PC-9 (cell line): Measurements from ENCODE around the gene HTR7. TPM values are rescaled to one million over a fixed set of nuclear protein-coding genes. Genes with fewer than 3 reads are reported as not detected.

Experiments
- BruUV-seq: library from RNA; stranded (reverse); fragments of 400-500 nt; replicated peaks from 2 replicates; lab custom pipeline; 2021; lab: Mats Ljungman, UMichigan
- CTCF ChIA-PET: fragments of 300-600 bp; sonication (Branson Sonifier 250); formaldehyde crosslinking; loops from one replicate; lab custom pipeline; 2022; ENCODE audit warnings: antibody characterized with exemption; lab: Charles Lee
- POLR2A ChIA-PET: fragments of 300-600 bp; sonication (Branson Sonifier 250); formaldehyde crosslinking; loops from one replicate; lab custom pipeline; 2022; ENCODE audit warnings: antibody characterized with exemption; ENCODE audit not compliant: unreplicated experiment; lab: Charles Lee
- DNase-seq, 2 experiments: peaks; one replicate each; pipeline versions ENCODE4 v3.0.0 to v3.0.0-alpha.2; 2015 to 2022; ENCODE audit warnings: mixed read lengths in 1 of 2
- H2AFZ ChIP-seq: fragments of 200-600 bp; sonication (generic); 2 replicates; pipeline ENCODE4 v1.8.1; 2017; ENCODE audit warnings: antibody characterized with exemption
- H3F3A ChIP-seq: fragments of 200-600 bp; sonication (generic); 2 replicates; pipeline ENCODE4 v1.8.1; 2017; ENCODE audit warnings: antibody characterized with exemption, mild to moderate bottlenecking, low read depth; ENCODE audit not compliant: insufficient read depth
- H3K27ac ChIP-seq: fragments of 200-600 bp; sonication (generic); 2 replicates; pipeline ENCODE4 v1.6.1; 2016; ENCODE audit warnings: mixed run types
- H3K27me3 ChIP-seq: fragments of 200-600 bp; sonication (generic); 2 replicates; pipeline ENCODE4 v1.6.1; 2016; ENCODE audit warnings: low read depth, mixed run types; ENCODE audit not compliant: insufficient read depth
- H3K36me3 ChIP-seq: fragments of 200-600 bp; sonication (generic); 2 replicates; pipeline ENCODE4 v1.6.1; 2016; ENCODE audit warnings: low read depth, mixed run types
- H3K4me1 ChIP-seq: fragments of 200-600 bp; sonication (generic); replicated peaks from 2 replicates; pipeline ENCODE4 v1.6.1; 2016; ENCODE audit warnings: mixed run types; ENCODE audit not compliant: insufficient read depth
- H3K4me2 ChIP-seq: fragments of 200-600 bp; sonication (generic); 2 replicates; pipeline ENCODE4 v1.6.1; 2017; ENCODE audit warnings: mixed run types
- H3K4me3 ChIP-seq: fragments of 200-600 bp; sonication (generic); 2 replicates; pipeline ENCODE4 v1.6.1; 2016; ENCODE audit warnings: mixed run types
- H3K79me2 ChIP-seq: fragments of 200-600 bp; sonication (generic); 2 replicates; pipeline ENCODE4 v1.6.1; 2017; ENCODE audit warnings: low read depth, mixed run types
- H3K9me2 ChIP-seq: fragments of 200-600 bp; sonication (generic); 2 replicates; pipeline ENCODE4 v1.8.1; 2017; ENCODE audit warnings: mild to moderate bottlenecking; ENCODE audit not compliant: insufficient read depth
- H3K9me3 ChIP-seq: fragments of 200-600 bp; sonication (generic); 2 replicates; pipeline ENCODE4 v1.8.1; 2016; ENCODE audit warnings: low read depth; ENCODE audit not compliant: insufficient read depth
- H4K20me1 ChIP-seq: fragments of 200-600 bp; sonication (generic); 2 replicates; pipeline ENCODE4 v1.8.1; 2017; ENCODE audit not compliant: insufficient read depth
- EZH2 ChIP-seq: fragments of 200-600 bp; sonication (generic); IDR thresholded peaks from 2 replicates; pipeline ENCODE4 v1.8.0; 2017; ENCODE audit warnings: antibody characterized with exemption, low read depth
- intact Hi-C: fragments of 100-400 bp; cut with micrococcal nuclease; formaldehyde crosslinking; loops from one replicate; pipeline ENCODE4 v1.10.0; 2022; ENCODE audit not compliant: unreplicated experiment
- total RNA-seq: library from RNA; stranded (reverse); gene quantifications from 2 replicates; pipeline ENCODE4 v1.2.3, GENCODE V29; 2021
- TF ChIP-seq, protein P1 (sequence below): fragments of 200-600 bp; sonication (generic); conservative IDR thresholded peaks from 2 replicates; pipeline ENCODE4 v1.6.1; 2017; ENCODE audit warnings: mixed run types, antibody characterized with exemption, mild to moderate bottlenecking, moderate library complexity

The HTR7 gene
- total RNA-seq, 1 experiment from 2014 or later: 0.52 TPM

DNA sequence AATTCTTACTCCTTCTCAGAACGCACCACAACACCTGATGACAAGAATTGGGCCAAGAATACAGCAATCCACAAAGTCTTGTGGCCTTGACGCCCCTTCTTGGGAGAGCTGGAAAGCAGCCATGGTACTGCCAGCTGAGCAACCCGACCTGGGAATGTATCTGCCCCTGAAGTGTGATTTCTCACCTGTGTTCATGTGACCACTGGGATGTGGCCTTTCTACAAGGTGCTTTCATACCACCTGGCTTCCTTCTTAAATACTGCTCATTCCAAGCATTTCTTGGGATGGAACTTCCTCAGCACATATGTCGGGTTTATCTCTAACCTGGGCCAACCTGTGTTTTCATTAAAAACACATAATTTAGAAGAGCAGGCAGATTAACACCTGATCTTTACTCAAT lies 72.1 kb downstream of the HTR7 start:
- Histone ChIP-seq H3K36me3 (no peaks in the 10 kb centered on the region), H2AFZ (no peak overlapping the region), H3K4me2 (no peak overlapping the region), H3K79me2 (no peaks in the 10 kb centered on the region), H3K27me3 (no peaks in the 10 kb centered on the region), H3K9me2 (no peaks in the 10 kb centered on the region), H3K9me3 (no peaks in the 10 kb centered on the region), H3K4me3 (no peak overlapping the region), H4K20me1 (no peaks in the 10 kb centered on the region), H3F3A (no peaks in the 10 kb centered on the region), H3K4me1 (no peaks in the 10 kb centered on the region), H3K27ac (no peak overlapping the region)
- no TSS peak for BruUV-seq
- TF ChIP-seq, protein P1, sequence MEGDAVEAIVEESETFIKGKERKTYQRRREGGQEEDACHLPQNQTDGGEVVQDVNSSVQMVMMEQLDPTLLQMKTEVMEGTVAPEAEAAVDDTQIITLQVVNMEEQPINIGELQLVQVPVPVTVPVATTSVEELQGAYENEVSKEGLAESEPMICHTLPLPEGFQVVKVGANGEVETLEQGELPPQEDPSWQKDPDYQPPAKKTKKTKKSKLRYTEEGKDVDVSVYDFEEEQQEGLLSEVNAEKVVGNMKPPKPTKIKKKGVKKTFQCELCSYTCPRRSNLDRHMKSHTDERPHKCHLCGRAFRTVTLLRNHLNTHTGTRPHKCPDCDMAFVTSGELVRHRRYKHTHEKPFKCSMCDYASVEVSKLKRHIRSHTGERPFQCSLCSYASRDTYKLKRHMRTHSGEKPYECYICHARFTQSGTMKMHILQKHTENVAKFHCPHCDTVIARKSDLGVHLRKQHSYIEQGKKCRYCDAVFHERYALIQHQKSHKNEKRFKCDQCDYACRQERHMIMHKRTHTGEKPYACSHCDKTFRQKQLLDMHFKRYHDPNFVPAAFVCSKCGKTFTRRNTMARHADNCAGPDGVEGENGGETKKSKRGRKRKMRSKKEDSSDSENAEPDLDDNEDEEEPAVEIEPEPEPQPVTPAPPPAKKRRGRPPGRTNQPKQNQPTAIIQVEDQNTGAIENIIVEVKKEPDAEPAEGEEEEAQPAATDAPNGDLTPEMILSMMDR: no peak
- no peak for TF ChIP-seq EZH2
- intact Hi-C loops: loop anchor here (5.0 kb wide), 1 partner anchor 993 kb away; no protein-coding TSS in a partner anchor
- CTCF ChIA-PET: interaction anchor here (0.6 kb wide), 1 partner anchor 1155 kb away, joined by 6 read pairs; no protein-coding TSS in a partner anchor
- POLR2A ChIA-PET: no interaction called here
- no peak for DNase-seq

DNA sequence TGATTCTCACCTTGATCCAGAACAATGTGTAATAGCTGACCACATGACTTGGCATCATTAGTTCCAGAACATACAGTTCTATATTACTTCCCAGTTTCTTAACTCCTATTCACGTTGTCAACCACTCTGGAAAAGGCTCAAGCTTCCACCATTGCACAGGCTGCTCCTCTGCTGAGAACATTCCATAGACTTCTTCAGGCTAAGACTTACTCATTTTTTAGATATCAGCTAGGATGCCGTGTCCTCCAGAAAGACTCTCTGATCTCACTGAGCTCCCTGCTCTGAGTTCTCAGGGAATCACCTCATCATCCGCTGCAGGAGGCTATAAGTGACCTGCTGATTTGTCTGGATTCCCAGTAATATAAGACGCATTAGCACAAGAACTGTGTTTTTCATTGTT lies 73.1 kb downstream of the HTR7 start:
- intact Hi-C loops: loop anchor here (5.0 kb wide), 1 partner anchor 992 kb away; no protein-coding TSS in a partner anchor
- H3K4me2 ChIP-seq: no peak overlapping the region
- no peak overlapping the region for H3K27ac ChIP-seq
- no peaks in the 10 kb centered on the region for H3K79me2 ChIP-seq
- H2AFZ ChIP-seq: no peak overlapping the region
- H3K4me1 ChIP-seq: no peaks in the 10 kb centered on the region
- no peaks in the 10 kb centered on the region for H3F3A ChIP-seq
- no peaks in the 10 kb centered on the region for H3K9me2 ChIP-seq
- BruUV-seq: no TSS peak
- POLR2A ChIA-PET: interaction anchor here (0.5 kb wide), 1 partner anchor 16 kb away, joined by 4 read pairs; no protein-coding TSS in a partner anchor
- CTCF ChIA-PET: no interaction called here
- TF ChIP-seq, protein P1: no peak
- TF ChIP-seq EZH2: no peak
- no peaks in the 10 kb centered on the region for H3K36me3 ChIP-seq
- no peaks in the 10 kb centered on the region for H4K20me1 ChIP-seq
- H3K4me3 ChIP-seq: no peak overlapping the region
- no peaks in the 10 kb centered on the region for H3K9me3 ChIP-seq
- no peak for DNase-seq
- H3K27me3 ChIP-seq: no peaks in the 10 kb centered on the region

DNA sequence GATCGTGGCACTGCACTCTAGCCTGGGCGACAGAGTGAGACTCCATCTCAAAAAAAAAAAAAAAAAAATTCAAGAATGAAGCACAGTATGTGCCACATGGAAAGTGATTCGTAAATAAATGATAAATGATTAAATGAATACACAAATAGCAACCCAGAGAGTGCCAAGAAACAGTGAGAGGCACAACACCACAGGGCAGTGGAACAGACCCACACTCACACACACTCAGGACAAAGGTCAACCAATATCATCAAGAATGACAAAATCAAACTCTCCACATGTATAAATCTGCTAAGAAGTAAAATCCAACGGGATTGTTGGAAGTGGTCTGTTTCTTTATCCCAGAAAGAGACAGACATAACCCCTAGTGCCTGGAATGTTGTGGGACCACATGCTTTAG lies 77.4 kb downstream of the HTR7 start:
- no peak for TF ChIP-seq EZH2
- TF ChIP-seq, protein P1: no peak
- Histone ChIP-seq H3K79me2 (no peaks in the 10 kb centered on the region), H3K27me3 (no peaks in the 10 kb centered on the region), H3K9me3 (no peaks in the 10 kb centered on the region), H3K9me2 (no peaks in the 10 kb centered on the region), H3K4me3 (no peak overlapping the region), H4K20me1 (no peaks in the 10 kb centered on the region), H3K4me1 (no peaks in the 10 kb centered on the region), H3K27ac (no peak overlapping the region), H3F3A (no peaks in the 10 kb centered on the region), H2AFZ (no peak overlapping the region), H3K36me3 (no peaks in the 10 kb centered on the region), H3K4me2 (no peak overlapping the region)
- ChIA-PET CTCF (no interaction called here), POLR2A (no interaction called here)
- no TSS peak for BruUV-seq
- no peak for DNase-seq
- intact Hi-C loops: no loop called here
